Fibroblast of lung (primary cell): ENCODE results near the gene MSMO1. TPM values are rescaled to one million over a fixed set of nuclear protein-coding genes. Genes with fewer than 3 reads are reported as not detected.
A peak's percentile ranks its signal among the peaks of the same experiment; 100 is the strongest.

Source experiments
- DNase-seq, 2 donors: peaks; one replicate each; pipeline versions ENCODE4 v3.0.0 to v3.0.0-alpha.2; 2010; ENCODE audit warnings: low read depth in 2 of 2
- H2AFZ ChIP-seq: 2 replicates; pipeline ENCODE4 v1.5.1; 2012; ENCODE audit warnings: low read length, control low read depth, inconsistent platforms
- H3K27ac ChIP-seq: 2 replicates; pipeline ENCODE4 v1.5.1; 2011; ENCODE audit warnings: low read length, control low read depth; ENCODE audit not compliant: insufficient read depth
- H3K27me3 ChIP-seq: 2 replicates; pipeline ENCODE4 v1.5.1; 2011; ENCODE audit warnings: mild to moderate bottlenecking, low read length; ENCODE audit not compliant: control insufficient read depth, insufficient read depth
- H3K36me3 ChIP-seq: 2 replicates; pipeline ENCODE4 v1.5.1; 2011; ENCODE audit warnings: low read length; ENCODE audit not compliant: control insufficient read depth, insufficient read depth
- H3K4me1 ChIP-seq: 2 replicates; pipeline ENCODE4 v1.5.1; 2011; ENCODE audit warnings: low read length; ENCODE audit not compliant: control insufficient read depth, insufficient read depth; ENCODE audit errors: extremely low read depth
- H3K4me2 ChIP-seq: 2 replicates; pipeline ENCODE4 v1.5.1; 2011; ENCODE audit warnings: low read length, control low read depth; ENCODE audit not compliant: insufficient read depth; ENCODE audit errors: extremely low read depth
- H3K4me3 ChIP-seq, 4 experiments: fragments of 200-600 bp in 1 of 4; sonication (generic) in 1 of 4; replicated peaks in 1 of 4; 2 replicates each; pipeline ENCODE4 v1.5.1; 2011 to 2016; ENCODE audit warnings: low read length in 4 of 4, low read depth in 3 of 4, mild to moderate bottlenecking in 3 of 4, control low read depth in 2 of 4, inconsistent platforms in 1 of 4, mixed read lengths in 1 of 4; ENCODE audit not compliant: insufficient read depth in 1 of 4; ENCODE audit errors: control extremely low read depth in 1 of 4
- H3K79me2 ChIP-seq: 2 replicates; pipeline ENCODE4 v1.5.1; 2012; ENCODE audit warnings: mild to moderate bottlenecking, low read length, inconsistent platforms; ENCODE audit not compliant: control insufficient read depth, insufficient read depth
- H3K9ac ChIP-seq: 2 replicates; pipeline ENCODE4 v1.5.1; 2011; ENCODE audit warnings: mild to moderate bottlenecking, low read length, control low read depth; ENCODE audit not compliant: insufficient read depth
- H3K9me3 ChIP-seq: 2 replicates; pipeline ENCODE4 v1.5.1; 2012; ENCODE audit warnings: low read depth, low read length; ENCODE audit not compliant: control insufficient read depth, insufficient read depth
- H4K20me1 ChIP-seq: 2 replicates; pipeline ENCODE4 v1.5.1; 2011; ENCODE audit warnings: low read length; ENCODE audit not compliant: control insufficient read depth, insufficient read depth; ENCODE audit errors: extremely low read depth
- EZH2 ChIP-seq: IDR thresholded peaks from 2 replicates; pipeline ENCODE4 v1.5.1; 2012; ENCODE audit warnings: low read length, control low read depth, mild to moderate bottlenecking; ENCODE audit errors: missing control alignments
- polyA plus RNA-seq, 2 donors: library from polyadenylated mRNA; depleted of rRNA in 1 of 2; stranded (reverse) in 1 of 2; unstranded in 1 of 2; fragments of >200 nt; gene quantifications; 2 replicates each; pipeline ENCODE4 v1.2.1, GENCODE V29; 2011 to 2012; ENCODE audit warnings: missing spikeins in 1 of 2
- total RNA-seq: library from RNA; depleted of rRNA; stranded (reverse); fragments of >200 nt; gene quantifications from 2 replicates; pipeline ENCODE4 v1.2.1, GENCODE V29; 2014
- TF ChIP-seq, protein P1 (sequence below), 2 donors: IDR thresholded peaks in 1 of 2; conservative IDR thresholded peaks in 1 of 2; 1 replicate in 1 of 2; 2 replicates in 1 of 2; pipeline ENCODE4 v1.5.1; 2011 to 2012; ENCODE audit warnings: low read length in 2 of 2, control low read depth in 1 of 2, inconsistent platforms in 1 of 2, low read depth in 1 of 2, mild to moderate bottlenecking in 1 of 2

MSMO1 gene
- total and polyA plus RNA-seq, 2 donors (not counting 1 experiment from before 2014, with no cell fraction given), result 328 to 743 TPM

GRCh38 chr4:165347647-165348569 lies 20.4 kb downstream of the MSMO1 start:
- Histone ChIP-seq H3K9me3 (no peaks in the 10 kb centered on the region), H3K27me3 (no peaks in the 10 kb centered on the region), H3K4me3 (no peak overlapping the region), H3K79me2 (no peaks in the 10 kb centered on the region), H3K4me2 (no peak overlapping the region), H3K27ac (no peak overlapping the region), H3K9ac (no peak overlapping the region), H3K36me3 (no peaks in the 10 kb centered on the region), H4K20me1 (no peaks in the 10 kb centered on the region), H2AFZ (no peak overlapping the region), H3K4me1 (no peaks in the 10 kb centered on the region)
- TF ChIP-seq EZH2, result no peak
- TF ChIP-seq, protein P1, sequence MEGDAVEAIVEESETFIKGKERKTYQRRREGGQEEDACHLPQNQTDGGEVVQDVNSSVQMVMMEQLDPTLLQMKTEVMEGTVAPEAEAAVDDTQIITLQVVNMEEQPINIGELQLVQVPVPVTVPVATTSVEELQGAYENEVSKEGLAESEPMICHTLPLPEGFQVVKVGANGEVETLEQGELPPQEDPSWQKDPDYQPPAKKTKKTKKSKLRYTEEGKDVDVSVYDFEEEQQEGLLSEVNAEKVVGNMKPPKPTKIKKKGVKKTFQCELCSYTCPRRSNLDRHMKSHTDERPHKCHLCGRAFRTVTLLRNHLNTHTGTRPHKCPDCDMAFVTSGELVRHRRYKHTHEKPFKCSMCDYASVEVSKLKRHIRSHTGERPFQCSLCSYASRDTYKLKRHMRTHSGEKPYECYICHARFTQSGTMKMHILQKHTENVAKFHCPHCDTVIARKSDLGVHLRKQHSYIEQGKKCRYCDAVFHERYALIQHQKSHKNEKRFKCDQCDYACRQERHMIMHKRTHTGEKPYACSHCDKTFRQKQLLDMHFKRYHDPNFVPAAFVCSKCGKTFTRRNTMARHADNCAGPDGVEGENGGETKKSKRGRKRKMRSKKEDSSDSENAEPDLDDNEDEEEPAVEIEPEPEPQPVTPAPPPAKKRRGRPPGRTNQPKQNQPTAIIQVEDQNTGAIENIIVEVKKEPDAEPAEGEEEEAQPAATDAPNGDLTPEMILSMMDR (conservative IDR thresholded peaks at IDR 0.05 in 1 of 2, IDR thresholded peaks at IDR 0.05 in 1 of 2; ENCODE audit: low read depth in 1 of 2, low read length in 2 of 2), result no peak
- no peak for DNase-seq

DNA sequence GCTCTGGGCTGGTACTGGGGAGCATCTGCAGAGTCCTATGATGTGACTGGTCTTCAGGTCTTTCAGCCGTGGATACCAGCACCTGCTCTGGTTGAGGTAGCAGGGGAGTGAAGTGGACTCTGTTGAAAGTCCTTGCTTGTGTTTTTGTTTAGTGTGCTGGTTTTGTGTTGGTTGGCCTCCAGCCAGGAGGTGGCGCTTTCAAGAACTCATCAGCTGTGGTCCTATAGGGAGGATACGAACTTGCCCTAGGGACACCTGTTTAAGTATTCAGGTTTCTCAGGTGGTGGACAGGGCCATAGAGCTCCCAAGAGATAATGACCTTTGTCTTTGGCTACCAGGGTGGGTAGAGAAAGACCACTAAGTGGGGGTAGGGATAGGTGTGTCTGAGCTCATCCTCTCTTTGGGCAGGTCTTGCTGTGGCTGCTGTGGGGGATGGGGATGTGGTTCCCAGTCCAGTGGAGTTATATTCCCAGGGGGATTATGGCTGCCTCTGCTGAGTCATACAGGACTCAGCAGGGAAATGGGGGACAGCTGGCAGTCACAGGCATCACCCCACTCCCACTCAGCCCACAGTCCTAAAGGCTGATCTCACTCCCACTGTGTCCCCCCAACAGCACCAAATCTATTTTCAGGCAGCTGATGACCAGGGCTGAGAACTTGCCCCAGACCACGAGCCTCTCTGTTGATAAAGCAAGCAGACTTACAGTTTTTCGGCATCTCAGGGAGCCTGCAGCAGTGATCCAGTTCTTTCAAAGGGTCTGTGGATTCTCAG lies 24.1 kb downstream of the MSMO1 start:
- no peak overlapping the region for H3K4me2 ChIP-seq
- DNase-seq, result no peak
- H4K20me1 ChIP-seq, result no peaks in the 10 kb centered on the region
- H3K79me2 ChIP-seq, result no peaks in the 10 kb centered on the region
- H3K36me3 ChIP-seq, result no peaks in the 10 kb centered on the region
- H3K4me3 ChIP-seq, result no peak overlapping the region
- H3K27me3 ChIP-seq, result no peaks in the 10 kb centered on the region
- H3K9ac ChIP-seq, result no peak overlapping the region
- no peak overlapping the region for H3K27ac ChIP-seq
- H3K4me1 ChIP-seq, result no peaks in the 10 kb centered on the region
- TF ChIP-seq EZH2, result no peak
- TF ChIP-seq, protein P1 (conservative IDR thresholded peaks at IDR 0.05 in 1 of 2, IDR thresholded peaks at IDR 0.05 in 1 of 2; ENCODE audit: low read depth in 1 of 2, low read length in 2 of 2), result no peak
- H2AFZ ChIP-seq, result no peak overlapping the region
- no peaks in the 10 kb centered on the region for H3K9me3 ChIP-seq

GRCh38 chr4:165355900-165356300 lies 28.4 kb downstream of the MSMO1 start:
- Histone ChIP-seq H3K9me3 (no peaks in the 10 kb centered on the region), H3K36me3 (no peaks in the 10 kb centered on the region), H3K9ac (no peak overlapping the region), H3K27ac (no peak overlapping the region), H2AFZ (no peak overlapping the region), H3K27me3 (no peaks in the 10 kb centered on the region), H3K79me2 (no peaks in the 10 kb centered on the region), H3K4me1 (peaks cover 2% of the 10 kb centered on the region), H3K4me3 (no peak overlapping the region), H4K20me1 (no peaks in the 10 kb centered on the region), H3K4me2 (no peak overlapping the region)
- TF ChIP-seq, protein P1 (conservative IDR thresholded peaks at IDR 0.05 in 1 of 2, IDR thresholded peaks at IDR 0.05 in 1 of 2; ENCODE audit: low read depth in 1 of 2, low read length in 2 of 2), result peak; percentile 56 to 64
- TF ChIP-seq EZH2, result no peak
- DNase-seq, result peak; percentile 50 to 63
